ENCODE measurements around the gene CPSF3.
"Not testable (repeated sequence)": the region's sequence is repeated elsewhere in the genome, so short reads cannot be mapped to it uniquely, and the experiment has no call there.

The CPSF3 gene

GRCh38 chr2:9466147-9466683 lies 42.8 kb downstream of the CPSF3 start:
- DNase-seq (ENCODE audit: low read depth), result no peak

- no peak for DNase-seq (ENCODE audit: low read depth)
These were observed 44.2 kb downstream of the CPSF3 start for GRCh38 chr2:9467687-9468086.

- no peak for DNase-seq (ENCODE audit: low read depth)
These were observed 47.8 kb downstream of the CPSF3 start for GRCh38 chr2:9471206-9471605.

- no peak for DNase-seq (ENCODE audit: low read depth)
These were observed 49.1 kb downstream of the CPSF3 start for GRCh38 chr2:9472511-9472910.

- no peak for DNase-seq (ENCODE audit: low read depth)
These were observed 50.0 kb downstream of the CPSF3 start for GRCh38 chr2:9473308-9473984.

- DNase-seq (ENCODE audit: low read depth), result peak; percentile 61
These were observed 50.5 kb downstream of the CPSF3 start for GRCh38 chr2:9473985-9474360.

- DNase-seq (ENCODE audit: low read depth), result peak; percentile 65
These were observed 51.1 kb downstream of the CPSF3 start, which contains the start of gene IAH1 for GRCh38 chr2:9474361-9475057. TSS of gene IAH1 (plus strand) at chr2:9474551. CDS start at chr2:9474567, 16 bp downstream.

GRCh38 chr2:9477914-9478313 lies 54.5 kb downstream of the CPSF3 start:
- DNase-seq (ENCODE audit: low read depth), result no peak

- DNase-seq (ENCODE audit: low read depth), result no peak
These were observed 55.1 kb downstream of the CPSF3 start for GRCh38 chr2:9478526-9478925.

- no peak for DNase-seq (ENCODE audit: low read depth)
These were observed 56.7 kb downstream of the CPSF3 start for GRCh38 chr2:9480157-9480556.

- no peak for DNase-seq (ENCODE audit: low read depth)
These were observed 59.7 kb downstream of the CPSF3 start for GRCh38 chr2:9483107-9483506.

- no peak for DNase-seq (ENCODE audit: low read depth)
These were observed 61.1 kb downstream of the CPSF3 start for GRCh38 chr2:9484533-9484932.

- DNase-seq (ENCODE audit: low read depth), result no peak
These were observed 65.4 kb downstream of the CPSF3 start for GRCh38 chr2:9488583-9489547.

- DNase-seq (ENCODE audit: low read depth), result no peak
These were observed 67.3 kb downstream of the CPSF3 start for GRCh38 chr2:9490789-9491188.

GRCh38 chr2:9492927-9493326 lies 69.5 kb downstream of the CPSF3 start:
- no peak for DNase-seq (ENCODE audit: low read depth)

- no peak for DNase-seq (ENCODE audit: low read depth)
These were observed 70.0 kb downstream of the CPSF3 start for GRCh38 chr2:9493478-9493877.

GRCh38 chr2:9494081-9494480 lies 70.6 kb downstream of the CPSF3 start:
- no peak for DNase-seq (ENCODE audit: low read depth)

GRCh38 chr2:9497017-9497416 lies 73.6 kb downstream of the CPSF3 start:
- no peak for DNase-seq (ENCODE audit: low read depth)

GRCh38 chr2:9498210-9498609 lies 74.8 kb downstream of the CPSF3 start:
- DNase-seq (ENCODE audit: low read depth), result no peak

GRCh38 chr2:9508931-9509330 lies 85.5 kb downstream of the CPSF3 start:
- no peak for DNase-seq (ENCODE audit: low read depth)

GRCh38 chr2:9513946-9514345 lies 90.5 kb downstream of the CPSF3 start:
- DNase-seq (ENCODE audit: low read depth), result not testable (repeated sequence)

GRCh38 chr2:9517118-9517782 lies 93.8 kb downstream of the CPSF3 start:
- DNase-seq (ENCODE audit: low read depth), result no peak

Data from T follicular helper cell (primary cell).